ENCODE data around the gene TMTC3.

TMTC3 gene

DNA sequence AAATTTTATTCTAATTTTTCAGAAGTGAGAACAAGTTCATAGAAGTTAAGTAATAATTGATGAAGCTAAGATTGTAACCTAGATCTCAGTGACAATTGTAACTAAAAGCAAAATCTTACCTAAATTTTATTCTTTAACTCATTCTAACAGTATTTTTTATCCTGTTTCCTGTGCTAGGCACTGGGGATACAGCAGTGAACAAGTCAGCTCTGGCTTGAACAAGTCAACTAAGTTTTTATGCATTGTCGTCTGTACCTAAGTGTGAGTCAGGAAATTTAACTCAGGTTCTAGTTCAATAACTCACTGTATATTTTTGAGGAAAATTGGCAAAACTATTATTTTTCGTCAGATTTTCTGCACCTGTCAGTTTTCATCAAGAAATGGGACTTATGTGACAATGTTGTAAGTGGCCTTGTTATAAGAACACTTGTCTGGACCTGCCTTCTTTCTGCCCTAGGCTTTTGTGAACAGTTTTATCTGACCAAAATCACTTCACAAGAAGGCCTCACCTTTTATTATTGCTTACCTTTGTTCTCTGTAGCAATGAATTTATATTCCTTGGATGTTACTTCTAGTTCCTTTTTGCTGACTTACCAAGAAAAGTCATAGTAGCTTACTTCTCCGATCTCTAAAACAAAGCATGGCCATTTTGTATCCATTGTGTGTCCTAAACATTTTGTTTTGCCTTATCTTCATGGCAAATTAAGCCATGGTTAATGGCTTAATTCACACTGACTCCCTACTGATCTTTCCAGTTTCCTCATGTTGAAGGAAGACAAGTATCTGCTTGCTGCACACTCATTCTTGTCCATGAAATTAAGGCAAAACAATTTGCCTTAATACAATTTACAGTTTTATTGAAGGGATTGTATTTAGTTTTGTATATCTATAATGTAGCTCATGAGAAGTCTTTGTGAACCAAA lies 2.7 kb downstream of the TMTC3 start:
- Mint-ChIP-seq H3K4me1 (peaks cover 42% of the 10 kb centered on the region), H3K27me3 (no peaks in the 10 kb centered on the region), H3K27ac (no peak overlapping the region), H3K4me3 (no peak overlapping the region), H3K9me3 (no peaks in the 10 kb centered on the region), H3K36me3 (peaks cover 16% of the 10 kb centered on the region)
- ATAC-seq = no peak

DNA sequence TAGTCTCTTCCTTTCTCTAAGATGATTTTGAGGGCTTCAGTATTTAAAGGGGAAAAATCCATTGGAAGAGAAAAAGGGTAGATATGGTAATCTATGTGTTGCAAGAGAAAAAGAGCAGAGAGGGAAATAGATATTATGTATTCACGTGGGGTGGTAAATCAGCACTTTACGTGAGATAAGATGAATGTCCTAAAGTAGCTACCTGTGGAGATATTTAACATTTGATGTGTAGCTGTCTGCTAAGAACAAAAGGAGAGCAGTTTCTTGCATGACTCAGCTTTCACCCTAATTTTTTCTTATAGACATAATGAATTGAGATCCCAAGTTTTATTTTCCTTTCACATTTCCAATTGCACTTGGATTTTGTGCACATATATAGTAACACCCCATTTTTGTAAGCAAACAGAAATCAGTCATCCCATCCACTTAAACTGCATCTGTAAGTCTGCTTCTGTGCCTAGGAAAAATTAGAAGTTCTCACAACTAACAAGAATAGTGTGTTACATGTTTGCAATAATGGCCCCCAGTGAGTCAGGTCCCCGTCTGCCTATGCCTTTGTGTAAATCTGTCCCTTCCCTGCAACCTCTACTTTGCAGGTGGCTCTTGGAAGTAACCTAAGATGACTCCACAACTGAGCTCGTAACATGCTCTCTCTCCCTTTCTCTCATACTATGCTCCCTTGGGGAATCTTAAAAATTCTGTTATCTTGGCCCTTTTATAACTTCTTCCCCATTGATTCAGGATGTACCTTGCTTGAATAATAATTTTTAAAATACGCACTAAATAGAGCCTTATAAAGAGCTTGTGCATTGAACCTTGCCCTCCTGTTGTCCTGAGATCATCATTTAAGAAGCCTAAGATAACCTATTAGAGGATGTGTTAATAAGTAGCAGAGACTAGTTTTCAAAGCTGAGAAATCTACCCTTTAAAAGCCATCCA lies 3.7 kb downstream of the TMTC3 start:
- H3K9me3 Mint-ChIP-seq = no peaks in the 10 kb centered on the region
- H3K27ac Mint-ChIP-seq = no peak overlapping the region

DNA sequence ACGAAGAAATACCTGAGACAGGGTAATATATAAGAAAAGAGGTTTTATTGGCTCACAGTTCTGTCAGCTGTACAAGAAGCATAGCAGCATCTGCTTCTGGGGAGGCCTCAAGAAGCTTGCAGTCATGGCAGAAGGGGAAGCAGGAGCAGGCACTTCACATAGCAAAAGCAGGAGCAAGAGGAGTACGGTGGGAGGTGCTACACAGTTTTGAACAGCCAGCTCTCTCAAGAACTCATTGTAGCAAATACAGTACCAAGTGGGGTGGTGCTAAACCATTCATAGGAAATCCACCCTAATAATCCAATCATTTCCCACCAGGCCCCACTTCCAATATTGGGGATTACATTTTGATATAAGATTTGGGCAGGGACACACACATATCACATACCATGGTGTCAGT lies 8.0 kb downstream of the TMTC3 start:
- Mint-ChIP-seq H3K4me1 (peaks cover 26% of the 10 kb centered on the region), H3K36me3 (peaks cover 14% of the 10 kb centered on the region), H3K27ac (no peak overlapping the region), H3K27me3 (no peaks in the 10 kb centered on the region), H3K4me3 (no peak overlapping the region), H3K9me3 (no peaks in the 10 kb centered on the region)
- no peak for ATAC-seq

More for the DNA sequence above, 3.7 kb downstream of the TMTC3 start:
- no peak for ATAC-seq
- H3K27me3 Mint-ChIP-seq = no peaks in the 10 kb centered on the region
- no peak overlapping the region for H3K4me3 Mint-ChIP-seq
- peaks cover 48% of the 10 kb centered on the region for H3K4me1 Mint-ChIP-seq
- H3K36me3 Mint-ChIP-seq = peaks cover 16% of the 10 kb centered on the region

DNA sequence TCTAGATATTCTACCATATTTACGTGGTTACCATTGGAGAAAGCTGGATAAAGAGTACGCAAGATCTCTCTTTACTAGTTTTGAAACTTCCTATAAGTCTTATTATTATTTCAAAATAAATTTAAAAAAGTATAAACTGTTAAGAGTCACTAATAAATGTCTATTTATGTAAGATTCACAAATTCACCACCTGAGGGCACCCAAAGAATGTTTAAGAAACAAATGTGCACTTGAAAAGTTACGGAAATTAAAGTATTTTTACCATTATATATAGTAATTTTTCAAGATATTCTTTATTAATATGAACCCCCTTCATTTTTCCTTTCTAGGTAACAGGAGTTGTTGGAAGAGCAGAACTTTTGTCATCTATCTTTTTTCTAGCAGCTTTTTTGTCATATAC lies 11.9 kb downstream of the TMTC3 start:
- Mint-ChIP-seq H3K36me3 (peaks cover 33% of the 10 kb centered on the region), H3K27ac (no peak overlapping the region), H3K4me3 (no peak overlapping the region), H3K9me3 (no peaks in the 10 kb centered on the region), H3K4me1 (peaks cover 8% of the 10 kb centered on the region), H3K27me3 (no peaks in the 10 kb centered on the region)
- ATAC-seq = no peak

DNA sequence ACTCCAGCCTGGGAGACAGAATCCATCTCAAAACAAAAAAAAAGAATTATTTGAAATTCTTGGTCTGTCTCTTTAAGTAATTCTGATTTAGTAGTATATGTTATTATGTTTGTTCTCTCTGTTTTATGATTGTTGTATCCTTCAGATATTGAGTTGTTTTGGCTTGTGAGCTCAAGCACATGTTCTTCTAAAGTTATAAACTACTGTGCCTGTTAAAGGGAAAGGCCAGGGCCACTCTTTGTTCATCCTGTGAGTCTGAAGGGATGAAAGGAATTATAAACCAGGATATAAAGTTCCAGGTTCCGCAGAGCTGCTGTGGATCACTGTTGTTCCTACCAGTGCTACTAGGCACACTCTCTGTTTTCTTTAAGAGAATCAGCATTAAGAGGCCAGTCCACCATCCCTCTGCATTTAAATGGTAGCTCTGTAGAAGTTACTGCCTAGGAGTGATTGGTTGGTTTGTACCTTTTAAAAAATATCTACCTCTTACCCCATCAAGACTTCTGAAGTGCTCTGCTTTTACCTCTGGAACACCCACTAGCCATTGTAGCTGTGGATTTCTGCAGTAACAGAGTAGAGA lies 14.1 kb downstream of the TMTC3 start:
- Mint-ChIP-seq H3K9me3 (no peaks in the 10 kb centered on the region), H3K27me3 (no peaks in the 10 kb centered on the region), H3K4me1 (no peaks in the 10 kb centered on the region), H3K27ac (no peak overlapping the region), H3K4me3 (no peak overlapping the region), H3K36me3 (peaks cover 27% of the 10 kb centered on the region)
- no peak for ATAC-seq

DNA sequence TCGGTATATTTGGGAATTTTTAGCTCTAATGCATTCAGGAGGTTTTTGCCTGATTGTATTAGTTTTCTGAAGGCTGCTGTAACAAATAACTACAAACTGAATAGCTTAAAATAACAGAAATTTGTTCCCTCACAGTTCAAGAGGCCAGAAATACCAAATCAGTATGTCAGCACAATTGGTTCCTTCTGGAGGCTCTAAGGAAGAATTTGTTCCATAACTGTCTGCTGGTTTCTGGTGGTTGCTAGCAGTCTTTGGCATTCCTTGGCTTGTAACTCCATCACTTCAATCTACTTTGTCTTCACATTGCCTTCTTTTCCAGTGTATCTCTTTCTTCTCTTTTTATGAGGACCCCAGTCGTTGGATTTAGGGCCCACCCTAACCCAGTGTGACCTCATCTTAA lies 21.3 kb downstream of the TMTC3 start:
- Mint-ChIP-seq H3K4me1 (no peaks in the 10 kb centered on the region), H3K27ac (no peak overlapping the region), H3K27me3 (no peaks in the 10 kb centered on the region), H3K4me3 (no peak overlapping the region), H3K9me3 (no peaks in the 10 kb centered on the region), H3K36me3 (peaks cover 54% of the 10 kb centered on the region)
- no peak for ATAC-seq

DNA sequence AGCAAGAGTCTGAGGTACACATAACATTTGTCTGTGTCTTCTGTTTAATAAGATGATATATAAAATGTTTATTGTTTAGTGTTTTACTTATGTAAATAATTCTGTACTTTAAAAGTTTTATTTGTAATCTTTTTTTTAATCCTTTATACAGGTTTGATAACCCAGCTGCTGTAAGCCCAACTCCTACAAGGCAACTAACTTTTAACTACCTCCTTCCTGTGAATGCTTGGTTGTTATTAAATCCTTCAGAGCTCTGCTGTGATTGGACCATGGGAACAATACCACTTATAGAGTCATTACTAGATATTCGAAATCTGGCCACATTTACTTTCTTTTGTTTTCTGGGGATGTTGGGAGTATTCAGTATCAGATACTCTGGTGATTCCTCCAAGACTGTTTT lies 24.1 kb downstream of the TMTC3 start:
- peaks cover 72% of the 10 kb centered on the region for H3K36me3 Mint-ChIP-seq
- peaks cover 2% of the 10 kb centered on the region for H3K4me1 Mint-ChIP-seq
- no peak for ATAC-seq
- no peak overlapping the region for H3K4me3 Mint-ChIP-seq
- H3K27me3 Mint-ChIP-seq = no peaks in the 10 kb centered on the region
- no peaks in the 10 kb centered on the region for H3K9me3 Mint-ChIP-seq
- H3K27ac Mint-ChIP-seq = no peak overlapping the region

DNA sequence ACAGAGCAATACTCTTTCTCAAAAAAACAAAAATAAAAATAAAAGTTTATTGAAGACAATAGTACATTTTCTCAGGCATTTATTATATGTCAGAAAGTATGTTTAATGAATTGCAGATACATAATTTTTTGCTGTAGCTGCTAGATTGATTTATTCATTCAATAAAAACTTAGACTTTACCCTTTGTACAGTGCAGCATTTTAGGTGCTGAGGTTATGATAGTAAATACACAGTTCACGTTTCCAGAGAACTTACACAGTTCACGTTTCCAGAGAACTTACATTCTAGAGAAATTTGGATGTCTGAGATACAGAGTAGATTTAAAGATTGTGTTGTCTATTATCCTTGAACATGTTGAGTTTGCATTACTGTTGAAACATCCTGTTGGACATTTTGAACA lies 25.3 kb downstream of the TMTC3 start:
- H3K27me3 Mint-ChIP-seq = no peaks in the 10 kb centered on the region
- H3K27ac Mint-ChIP-seq = no peak overlapping the region
- peaks cover 70% of the 10 kb centered on the region for H3K36me3 Mint-ChIP-seq
- no peak for ATAC-seq
- H3K4me1 Mint-ChIP-seq = peaks cover 9% of the 10 kb centered on the region
- H3K4me3 Mint-ChIP-seq = no peak overlapping the region
- no peaks in the 10 kb centered on the region for H3K9me3 Mint-ChIP-seq

DNA sequence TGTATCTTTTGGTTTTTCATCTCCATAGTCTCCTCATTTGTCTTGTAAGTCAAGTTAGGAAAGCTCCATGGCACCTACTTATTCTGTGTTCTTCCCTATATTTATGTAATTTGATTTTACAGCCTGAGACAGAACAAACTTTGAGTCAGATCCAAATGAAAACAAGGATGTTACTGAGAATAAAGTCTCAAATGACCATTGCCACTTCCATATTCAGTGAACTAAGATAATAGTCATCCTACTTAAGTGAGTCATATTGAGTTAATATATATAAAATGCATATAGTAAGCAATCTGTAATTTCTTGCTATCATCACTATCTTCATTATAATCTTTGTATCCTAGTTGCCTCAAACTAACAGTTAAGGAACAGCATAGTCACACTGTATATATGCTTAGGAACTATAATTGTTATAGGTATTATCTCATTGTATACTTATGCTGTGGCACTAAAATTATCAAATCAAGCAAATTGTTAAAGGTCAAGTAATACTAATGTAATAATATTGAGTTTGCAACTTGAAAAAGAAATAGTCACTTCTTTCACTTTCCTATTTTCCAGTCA lies 30.8 kb downstream of the TMTC3 start:
- no peak overlapping the region for H3K4me3 Mint-ChIP-seq
- no peak overlapping the region for H3K27ac Mint-ChIP-seq
- H3K36me3 Mint-ChIP-seq = peaks cover 66% of the 10 kb centered on the region
- no peak for ATAC-seq
- H3K4me1 Mint-ChIP-seq = peaks cover 9% of the 10 kb centered on the region
- H3K9me3 Mint-ChIP-seq = no peaks in the 10 kb centered on the region
- H3K27me3 Mint-ChIP-seq = no peaks in the 10 kb centered on the region

DNA sequence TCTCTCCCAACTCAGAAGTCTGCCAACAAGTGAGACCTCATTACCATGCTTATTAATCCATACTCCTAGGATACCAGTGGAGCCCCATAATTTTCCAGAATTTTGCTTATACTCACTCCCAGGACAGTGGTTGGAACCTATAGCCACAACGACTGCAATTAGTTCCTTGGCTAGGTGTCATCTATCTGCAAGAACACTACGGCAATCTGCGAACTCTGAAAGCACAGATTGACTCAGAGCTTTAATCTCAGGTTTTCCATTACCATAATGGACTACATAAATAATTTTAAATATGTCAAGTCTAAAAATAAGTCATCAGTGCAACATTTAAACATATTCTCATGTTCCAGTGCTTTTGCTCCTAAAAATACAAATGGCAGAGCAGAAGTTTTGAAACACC lies 33.4 kb downstream of the TMTC3 start:
- no peak for ATAC-seq
- Mint-ChIP-seq H3K27ac (no peak overlapping the region), H3K9me3 (no peaks in the 10 kb centered on the region), H3K4me1 (peaks cover 9% of the 10 kb centered on the region), H3K27me3 (no peaks in the 10 kb centered on the region), H3K36me3 (peaks cover 67% of the 10 kb centered on the region), H3K4me3 (no peak overlapping the region)

DNA sequence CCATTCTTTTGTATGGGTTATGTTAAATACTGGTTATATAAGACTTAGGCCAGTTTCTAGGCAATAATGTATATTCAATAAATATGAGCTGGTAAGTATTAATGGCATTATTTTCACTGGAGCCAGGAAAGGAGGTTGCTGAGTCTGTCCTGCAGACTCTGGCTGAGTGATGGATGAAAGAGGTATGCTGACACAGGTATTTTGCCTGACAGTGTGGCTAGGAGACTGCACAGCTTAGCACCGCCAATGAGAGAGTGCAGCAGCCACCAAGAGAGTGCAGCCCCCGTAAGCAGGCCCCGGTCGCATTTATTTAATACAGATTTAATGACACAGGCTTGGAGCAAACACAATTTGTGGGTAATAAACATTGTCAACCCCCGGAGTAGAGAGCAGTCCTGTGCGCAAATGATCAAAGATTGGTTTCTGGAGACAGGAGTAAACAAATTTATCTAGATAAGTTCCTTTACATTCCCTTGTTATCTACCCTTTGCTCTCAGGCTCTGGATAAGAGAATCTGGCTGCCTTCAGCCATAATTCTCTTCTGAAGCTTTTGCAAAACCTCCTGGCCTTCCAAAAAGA lies 37.4 kb downstream of the TMTC3 start:
- Mint-ChIP-seq H3K27me3 (no peaks in the 10 kb centered on the region), H3K4me1 (no peaks in the 10 kb centered on the region), H3K9me3 (peaks cover 3% of the 10 kb centered on the region), H3K4me3 (no peak overlapping the region), H3K27ac (no peak overlapping the region), H3K36me3 (peaks cover 87% of the 10 kb centered on the region)
- ATAC-seq = no peak

DNA sequence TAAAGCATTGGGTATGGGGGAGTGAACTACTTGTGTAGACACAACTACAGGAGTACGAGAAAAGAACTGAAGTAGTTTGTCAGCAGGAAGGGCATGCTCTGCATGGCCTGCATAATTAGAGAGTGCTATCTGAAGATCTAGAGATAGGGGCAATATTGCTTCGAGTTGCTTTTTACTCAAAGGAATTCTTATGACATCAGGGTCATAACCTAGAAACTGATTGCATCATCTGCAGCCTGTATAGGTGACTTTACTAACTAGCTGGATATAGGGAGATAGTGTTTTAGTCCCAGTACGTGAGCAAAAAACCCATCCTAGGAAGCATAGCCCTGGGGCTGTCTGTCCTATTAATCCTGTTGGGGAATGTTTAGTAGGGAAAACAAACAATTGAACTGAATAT lies 39.8 kb downstream of the TMTC3 start:
- ATAC-seq = no peak
- Mint-ChIP-seq H3K36me3 (peaks cover 85% of the 10 kb centered on the region), H3K4me1 (no peaks in the 10 kb centered on the region), H3K9me3 (peaks cover 3% of the 10 kb centered on the region), H3K27me3 (no peaks in the 10 kb centered on the region), H3K4me3 (no peak overlapping the region), H3K27ac (no peak overlapping the region)

DNA sequence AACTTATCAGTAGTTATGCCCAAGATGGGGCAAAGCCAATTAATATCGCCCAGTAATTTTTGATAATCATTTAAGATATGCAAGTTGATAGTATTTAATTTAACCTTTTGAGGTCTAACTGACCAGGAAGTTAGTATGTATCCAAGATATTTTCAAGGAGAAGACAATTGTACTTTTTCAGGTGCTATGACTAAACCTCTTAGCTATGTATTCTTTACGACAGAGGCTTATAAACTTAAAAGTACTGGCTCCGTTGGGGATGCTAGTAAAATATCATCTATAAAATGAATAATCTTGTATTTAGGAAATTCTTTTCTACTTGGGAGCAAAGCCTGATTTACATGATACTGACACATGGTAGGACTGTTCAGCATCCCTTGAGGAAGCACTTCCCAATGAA lies 40.3 kb downstream of the TMTC3 start:
- Mint-ChIP-seq H3K4me3 (no peak overlapping the region), H3K9me3 (peaks cover 3% of the 10 kb centered on the region), H3K27me3 (no peaks in the 10 kb centered on the region), H3K27ac (no peak overlapping the region), H3K4me1 (no peaks in the 10 kb centered on the region), H3K36me3 (peaks cover 81% of the 10 kb centered on the region)
- ATAC-seq = no peak

DNA sequence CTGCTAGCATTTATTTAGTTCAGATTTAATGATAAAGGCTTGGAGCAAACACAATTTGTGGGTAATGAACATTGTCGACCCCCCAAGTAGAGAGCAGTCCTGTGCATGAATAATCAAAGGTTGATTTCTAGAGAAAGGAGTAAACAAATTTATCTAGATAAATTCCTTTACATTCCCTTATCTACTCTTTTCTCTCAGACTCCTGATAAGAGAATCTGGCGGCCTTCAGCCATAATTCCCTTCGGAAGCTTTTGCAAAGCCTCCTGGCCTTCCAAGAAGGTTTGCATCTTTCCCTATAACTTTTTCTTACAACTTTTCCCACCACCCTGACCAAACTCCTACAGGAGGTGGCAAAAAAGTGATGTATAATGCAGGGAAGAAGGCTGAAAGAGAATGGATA lies 42.1 kb downstream of the TMTC3 start:
- Mint-ChIP-seq H3K4me1 (no peaks in the 10 kb centered on the region), H3K36me3 (peaks cover 66% of the 10 kb centered on the region), H3K27ac (no peak overlapping the region), H3K27me3 (no peaks in the 10 kb centered on the region), H3K4me3 (no peak overlapping the region), H3K9me3 (peaks cover 3% of the 10 kb centered on the region)
- no peak for ATAC-seq

DNA sequence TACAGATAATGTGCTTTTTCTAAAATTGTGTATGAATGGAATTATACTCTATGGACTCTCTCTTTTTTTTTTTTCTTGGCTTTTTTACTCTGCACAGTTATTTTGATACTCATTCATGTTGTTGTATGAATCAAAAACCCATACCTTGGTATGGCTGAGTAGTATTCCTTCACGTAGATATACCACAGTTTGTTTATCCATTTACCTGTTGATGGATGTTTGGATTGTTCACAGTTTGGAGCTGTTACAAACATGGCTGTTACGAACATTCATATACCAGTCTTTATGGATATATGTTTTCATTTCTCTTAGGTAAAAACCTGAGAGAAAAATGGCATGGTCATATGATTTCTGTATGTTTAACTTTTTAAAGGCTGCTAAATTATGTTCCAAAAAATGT lies 43.2 kb downstream of the TMTC3 start:
- no peak overlapping the region for H3K27ac Mint-ChIP-seq
- no peaks in the 10 kb centered on the region for H3K4me1 Mint-ChIP-seq
- H3K36me3 Mint-ChIP-seq = peaks cover 55% of the 10 kb centered on the region
- no peaks in the 10 kb centered on the region for H3K27me3 Mint-ChIP-seq
- no peak overlapping the region for H3K4me3 Mint-ChIP-seq
- no peak for ATAC-seq
- peaks cover 3% of the 10 kb centered on the region for H3K9me3 Mint-ChIP-seq
